GM12864 (cell line): ENCODE results near the gene TAX1BP1.

Source experiments
- DNase-seq: peaks from one replicate; pipeline ENCODE4 v3.0.0-alpha.2; 2011; ENCODE audit warnings: low read depth
- H3K4me3 ChIP-seq: 2 replicates; pipeline ENCODE4 v1.5.1; 2011; ENCODE audit warnings: mild to moderate bottlenecking, low read depth, low read length, control low read depth
- CTCF ChIP-seq: IDR thresholded peaks from 2 replicates; pipeline ENCODE4 v1.5.1; 2011; ENCODE audit warnings: low read depth, mild to moderate bottlenecking, moderate library complexity, low read length, control low read depth, inconsistent platforms; ENCODE audit errors: missing control alignments

TAX1BP1 gene

GRCh38 chr7:27762062-27762461 lies 22.1 kb downstream of the TAX1BP1 start:
- H3K4me3 ChIP-seq: no peak overlapping the region
- no peak for DNase-seq
- TF ChIP-seq CTCF: no peak

- H3K4me3 ChIP-seq: no peak overlapping the region
- TF ChIP-seq CTCF: no peak
- DNase-seq: no peak
Measured at GRCh38 chr7:27763983-27764508, 24.1 kb downstream of the TAX1BP1 start.

- DNase-seq: no peak
- no peak for TF ChIP-seq CTCF
- H3K4me3 ChIP-seq: no peak overlapping the region
Measured at GRCh38 chr7:27765841-27766240, 25.9 kb downstream of the TAX1BP1 start.

- H3K4me3 ChIP-seq: no peak overlapping the region
- TF ChIP-seq CTCF: no peak
- DNase-seq: no peak
Measured at GRCh38 chr7:27767374-27767773, 27.4 kb downstream of the TAX1BP1 start.

- DNase-seq: no peak
Measured at GRCh38 chr7:27771111-27771510, 31.1 kb downstream of the TAX1BP1 start.

GRCh38 chr7:27774717-27775328 lies 34.9 kb downstream of the TAX1BP1 start:
- peak; percentile 42 for TF ChIP-seq CTCF
- H3K4me3 ChIP-seq: no peak overlapping the region
- no peak for DNase-seq

More at GRCh38 chr7:27771111-27771510, 31.1 kb downstream of the TAX1BP1 start:
- TF ChIP-seq CTCF: no peak
- no peak overlapping the region for H3K4me3 ChIP-seq

- TF ChIP-seq CTCF: no peak
- no peak for DNase-seq
- H3K4me3 ChIP-seq: no peak overlapping the region
Measured at GRCh38 chr7:27775782-27776181, 35.8 kb downstream of the TAX1BP1 start.
